H9 (cell line): ENCODE measurements around the gene MIGA1. TPM values are rescaled to one million over a fixed set of nuclear protein-coding genes. Genes with fewer than 3 reads are reported as not detected.
"Not testable (repeated sequence)": the region's sequence is repeated elsewhere in the genome, so short reads cannot be mapped to it uniquely, and the experiment has no call there.

ENCODE experiments used
- DNase-seq: peaks from one replicate; pipeline ENCODE4 v3.0.0-alpha.2; 2017
- H2AFZ ChIP-seq: one replicate; pipeline ENCODE4 v1.6.1; 2013; ENCODE audit warnings: mild to moderate bottlenecking, low read length, control low read depth, moderate library complexity
- H2AK5ac ChIP-seq: 2 replicates; pipeline ENCODE4 v1.6.1; 2013; ENCODE audit warnings: low read length, control low read depth, mixed read lengths; ENCODE audit not compliant: insufficient read length
- H2BK120ac ChIP-seq: one replicate; pipeline ENCODE4 v1.6.1; 2013; ENCODE audit warnings: low read depth, mild to moderate bottlenecking, low read length, control low read depth, inconsistent platforms; ENCODE audit not compliant: poor library complexity, severe bottlenecking
- H2BK12ac ChIP-seq: 2 replicates; pipeline ENCODE4 v1.6.1; 2013; ENCODE audit warnings: low read length, control low read depth, mixed read lengths, low read depth; ENCODE audit not compliant: insufficient read length
- H2BK15ac ChIP-seq: 2 replicates; pipeline ENCODE4 v1.6.1; 2013; ENCODE audit warnings: low read depth, low read length, control low read depth
- H2BK20ac ChIP-seq: one replicate; pipeline ENCODE4 v1.6.1; 2013; ENCODE audit warnings: low read depth, mild to moderate bottlenecking, low read length, control low read depth, inconsistent platforms; ENCODE audit not compliant: poor library complexity, severe bottlenecking
- H2BK5ac ChIP-seq: 2 replicates; pipeline ENCODE4 v1.6.1; 2013; ENCODE audit warnings: low read length, control low read depth, mixed read lengths; ENCODE audit not compliant: insufficient read length
- H3K14ac ChIP-seq: 2 replicates; pipeline ENCODE4 v1.6.1; 2013; ENCODE audit warnings: low read length, control low read depth; ENCODE audit not compliant: insufficient read depth
- H3K18ac ChIP-seq: 2 replicates; pipeline ENCODE4 v1.6.1; 2013; ENCODE audit warnings: low read depth, mild to moderate bottlenecking, mixed read lengths, low read length, control low read depth; ENCODE audit not compliant: insufficient read length
- H3K23ac ChIP-seq: 2 replicates; pipeline ENCODE4 v1.6.1; 2013; ENCODE audit warnings: low read length, control low read depth, mixed read lengths, low read depth; ENCODE audit not compliant: insufficient read length
- H3K23me2 ChIP-seq: 2 replicates; pipeline ENCODE4 v1.6.1; 2013; ENCODE audit warnings: low read depth, mild to moderate bottlenecking, mixed read lengths, low read length, control low read depth; ENCODE audit not compliant: insufficient read length, poor library complexity, severe bottlenecking
- H3K27ac ChIP-seq: 2 replicates; pipeline ENCODE4 v1.5.1; 2013; ENCODE audit warnings: low read length, control low read depth, mixed read lengths, low read depth; ENCODE audit not compliant: insufficient read length
- H3K27me3 ChIP-seq: 2 replicates; pipeline ENCODE4 v1.6.1; 2013; ENCODE audit warnings: low read length, control low read depth, inconsistent platforms; ENCODE audit not compliant: insufficient read depth
- H3K4ac ChIP-seq: 2 replicates; pipeline ENCODE4 v1.6.1; 2013; ENCODE audit warnings: low read depth, mild to moderate bottlenecking, control low read depth, inconsistent platforms, low read length, moderate library complexity
- H3K4me1 ChIP-seq: 2 replicates; pipeline ENCODE4 v1.6.1; 2013; ENCODE audit warnings: low read length, control low read depth, inconsistent platforms; ENCODE audit not compliant: insufficient read depth
- H3K4me2 ChIP-seq: 2 replicates; pipeline ENCODE4 v1.6.1; 2013; ENCODE audit warnings: low read length, control low read depth, mixed read lengths; ENCODE audit not compliant: insufficient read length, insufficient read depth
- H3K56ac ChIP-seq: 2 replicates; pipeline ENCODE4 v1.6.1; 2013; ENCODE audit warnings: low read depth, mild to moderate bottlenecking, mixed read lengths, low read length, control low read depth; ENCODE audit not compliant: insufficient read length
- H3K79me1 ChIP-seq: 2 replicates; pipeline ENCODE4 v1.6.1; 2013; ENCODE audit warnings: low read depth, mild to moderate bottlenecking, moderate library complexity, low read length, control low read depth, inconsistent platforms; ENCODE audit not compliant: insufficient read depth, poor library complexity, severe bottlenecking
- H3K79me2 ChIP-seq: 2 replicates; pipeline ENCODE4 v1.6.1; 2013; ENCODE audit warnings: low read length, control low read depth, inconsistent platforms; ENCODE audit not compliant: insufficient read depth
- H3K9ac ChIP-seq: 2 replicates; pipeline ENCODE4 v1.6.1; 2013; ENCODE audit warnings: low read length, control low read depth, mixed read lengths; ENCODE audit not compliant: insufficient read length; ENCODE audit errors: extremely low read depth
- H3K9me3 ChIP-seq: one replicate; pipeline ENCODE4 v1.6.1; 2013; ENCODE audit warnings: low read depth, low read length, inconsistent platforms; ENCODE audit not compliant: control insufficient read depth
- H3T11ph ChIP-seq: one replicate; pipeline ENCODE4 v1.6.1; 2013; ENCODE audit warnings: mild to moderate bottlenecking, low read length, control low read depth, inconsistent platforms
- H4K20me1 ChIP-seq: one replicate; pipeline ENCODE4 v1.6.1; 2013; ENCODE audit not compliant: control insufficient read depth, insufficient read length, insufficient read depth
- H4K5ac ChIP-seq: 2 replicates; pipeline ENCODE4 v1.6.1; 2013; ENCODE audit warnings: low read depth, mild to moderate bottlenecking, mixed read lengths, low read length, control low read depth; ENCODE audit not compliant: insufficient read length
- H4K8ac ChIP-seq: replicated peaks from 2 replicates; pipeline ENCODE4 v1.6.1; 2013; ENCODE audit warnings: low read length, control low read depth, mixed read lengths, low read depth; ENCODE audit not compliant: insufficient read length
- H4K91ac ChIP-seq: 2 replicates; pipeline ENCODE4 v1.6.1; 2013; ENCODE audit warnings: low read depth, mild to moderate bottlenecking, moderate library complexity, mixed read lengths, low read length, control low read depth; ENCODE audit not compliant: insufficient read length
- H3K27ac Mint-ChIP-seq, 3 experiments: 2 replicates in 2 of 3; 3 replicates in 1 of 3; pipeline ENCODE4 v1.8.0; 2020 to 2021; ENCODE audit warnings: mixed read lengths in 3 of 3, mild to moderate bottlenecking in 1 of 3, moderate library complexity in 1 of 3
- H3K27me3 Mint-ChIP-seq: 2 replicates; pipeline ENCODE4 v1.8.0; 2021; ENCODE audit warnings: low read depth, mild to moderate bottlenecking, moderate library complexity, mixed read lengths
- H3K36me3 Mint-ChIP-seq, 3 experiments: 2 replicates in 2 of 3; 3 replicates in 1 of 3; pipeline ENCODE4 v1.8.0; 2020 to 2021; ENCODE audit warnings: low read depth in 3 of 3, mixed read lengths in 3 of 3; ENCODE audit not compliant: insufficient read depth in 1 of 3
- H3K4me1 Mint-ChIP-seq, 2 experiments: 2 replicates each; pipeline ENCODE4 v1.8.0; 2020; ENCODE audit warnings: mixed read lengths in 2 of 2
- H3K4me3 Mint-ChIP-seq, 2 experiments: 2 replicates in 1 of 2; 3 replicates in 1 of 2; pipeline ENCODE4 v1.8.0; 2020 to 2021; ENCODE audit warnings: mild to moderate bottlenecking in 2 of 2, mixed read lengths in 2 of 2, moderate library complexity in 1 of 2
- H3K9me3 Mint-ChIP-seq, 2 experiments: 2 replicates in 1 of 2; 3 replicates in 1 of 2; pipeline ENCODE4 v1.8.0; 2020; ENCODE audit warnings: mild to moderate bottlenecking in 2 of 2, mixed read lengths in 2 of 2, moderate library complexity in 1 of 2
- CTCF ChIP-seq: fragments of 200-600 bp; sonication (generic); conservative IDR thresholded peaks from 3 replicates; pipeline ENCODE4 v1.8.0; 2021; ENCODE audit warnings: antibody characterized with exemption, mild to moderate bottlenecking
- WGBS: extraction: QIAGEN DNeasy Blood & Tissue Kit; methylation state at CpG from one replicate; pipeline ENCODE4 v1.1.7; 2013; ENCODE audit warnings: missing lambda C conversion rate, low lambda C conversion rate, mixed read lengths; ENCODE audit not compliant: insufficient read length; ENCODE audit errors: extremely low coverage; 5-methylcytosine and 5-hydroxymethylcytosine counted together
- total RNA-seq: library from RNA; stranded (reverse); gene quantifications from 2 replicates; pipeline ENCODE4 v1.2.1, GENCODE V29; 2021

MIGA1 gene
- total RNA-seq, 1 experiment from 2014 or later: 6.3 TPM

- H4K20me1 ChIP-seq: no peaks in the 10 kb centered on the region
- no peak overlapping the region for H3K4me2 ChIP-seq
These were observed 3.7 kb downstream of the MIGA1 start for GRCh38 chr1:77783141-77783540.

DNA sequence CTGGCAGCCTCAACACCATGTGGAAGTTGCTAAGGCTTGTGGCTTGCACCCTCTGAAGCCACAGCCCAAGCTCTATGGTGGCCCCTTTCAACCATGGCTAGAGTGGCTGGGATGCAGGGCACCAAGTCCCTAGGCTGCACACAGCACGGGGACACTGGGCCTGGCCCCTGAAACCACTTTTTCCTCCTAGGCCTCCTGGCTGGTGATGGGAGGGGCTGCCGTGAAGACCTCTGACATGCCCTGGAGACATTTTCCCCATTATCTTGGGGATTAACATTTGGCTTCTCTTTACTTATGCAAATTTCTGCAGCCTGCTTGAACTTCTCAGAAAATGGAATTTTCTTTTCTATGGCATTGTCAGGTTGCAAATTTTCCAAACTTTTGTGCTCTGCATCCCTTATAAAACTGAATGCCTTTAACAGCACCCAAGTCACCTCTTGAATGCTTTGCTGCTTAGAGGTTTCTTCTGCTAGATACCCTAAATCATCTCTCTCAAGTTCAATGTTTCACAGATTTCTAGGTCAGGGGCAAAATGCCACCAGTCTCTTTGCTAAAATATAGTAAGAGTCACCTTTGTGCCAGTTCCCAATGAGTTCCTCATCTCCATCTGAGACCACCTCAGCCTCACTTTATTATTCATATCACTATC, 6.8 kb downstream of the MIGA1 start:
- not testable (repeated sequence) for H3K4me3 Mint-ChIP-seq, H3K18ac ChIP-seq, H2BK5ac ChIP-seq, H3K14ac ChIP-seq, H4K20me1 ChIP-seq, H2BK12ac ChIP-seq, H2BK20ac ChIP-seq, H2AFZ ChIP-seq, H3K23ac ChIP-seq, H3K27ac ChIP-seq, H2BK15ac ChIP-seq, H3K27ac Mint-ChIP-seq, H3K79me1 ChIP-seq, H4K8ac ChIP-seq, H3K4me1 ChIP-seq, H3K4me1 Mint-ChIP-seq, H3K56ac ChIP-seq, H3K9me3 ChIP-seq, H2BK120ac ChIP-seq, H4K91ac ChIP-seq, H3K27me3 Mint-ChIP-seq, H4K5ac ChIP-seq, H3K27me3 ChIP-seq, H2AK5ac ChIP-seq, H3K4me2 ChIP-seq, H3K23me2 ChIP-seq, H3K4ac ChIP-seq, H3T11ph ChIP-seq, DNase-seq, H3K9ac ChIP-seq, H3K79me2 ChIP-seq
- peaks cover 46 to 55% (median 53%) of the 10 kb centered on the region in 3 experiments for H3K36me3 Mint-ChIP-seq
- WGBS: no CpG with 5 or more reads among the region's 2 CpGs
- peaks cover 10 to 28% of the 10 kb centered on the region in 2 experiments for H3K9me3 Mint-ChIP-seq

More at GRCh38 chr1:77783141-77783540, 3.7 kb downstream of the MIGA1 start:
- Histone ChIP-seq H3K79me2 (no peaks in the 10 kb centered on the region; the same call in 1 of the 2 replicates), H3K23me2 (peaks cover 7% of the 10 kb centered on the region), H2AFZ (no peak overlapping the region), H3K56ac (no peak overlapping the region), H3K14ac (no peak overlapping the region), H4K5ac (no peak overlapping the region), H3K79me1 (no peaks in the 10 kb centered on the region), H4K91ac (no peak overlapping the region), H3K9ac (no peak overlapping the region), H3K4ac (no peak overlapping the region), H3T11ph (no peak overlapping the region), H3K9me3 (no peaks in the 10 kb centered on the region), H3K23ac (no peak overlapping the region), H4K8ac (no peak overlapping the region), H3K4me1 (no peaks in the 10 kb centered on the region), H3K18ac (no peak overlapping the region), H2BK20ac (no peak overlapping the region), H3K27me3 (no peaks in the 10 kb centered on the region), H2BK12ac (no peak overlapping the region), H2AK5ac (no peak overlapping the region), H2BK5ac (no peak overlapping the region), H2BK120ac (no peak overlapping the region), H3K27ac (no peak overlapping the region), H2BK15ac (no peak overlapping the region)
- peaks cover 37 to 46% (median 44%) of the 10 kb centered on the region in 3 experiments for H3K36me3 Mint-ChIP-seq
- no peaks in the 10 kb centered on the region for H3K27me3 Mint-ChIP-seq
- WGBS: no CpG with 5 or more reads among the region's 2 CpGs
- peaks cover 7 to 14% of the 10 kb centered on the region in 2 experiments for H3K4me1 Mint-ChIP-seq
- peaks cover 10 to 23% of the 10 kb centered on the region in 2 experiments for H3K9me3 Mint-ChIP-seq
- no peak overlapping the region for H3K27ac Mint-ChIP-seq
- no peak overlapping the region for H3K4me3 Mint-ChIP-seq
- no peak for TF ChIP-seq CTCF
- no peak for DNase-seq
